ENCODE data around the gene C10orf88. TPM values are rescaled to one million over a fixed set of nuclear protein-coding genes. Genes with fewer than 3 reads are reported as not detected.
A peak's percentile ranks its signal among the peaks of the same experiment; 100 is the strongest.

C10orf88 gene
- total RNA-seq, result 7.4 TPM
- long read RNA-seq, transcript C10orf88-204 (6 exons, 2,482 nt), result major isoform, 17 of 19 reads
- long read RNA-seq, partial matches to known transcripts, result 2 of 19 reads
- long read RNA-seq, other reads (novel, unspliced or antisense), result 0 of 19 reads

- ATAC-seq (ENCODE audit: poor library complexity) (peak; percentile 100), DNase-seq (peak; percentile 98)
- intact Hi-C loops (cut with DNase I), result no loop called here
These were observed at the start of gene C10orf88 for GRCh38 chr10:122953902-122954730. C10orf88 (minus strand) TSS chr10:122954227; CDS start chr10:122954178, 49 bp downstream.

DNA sequence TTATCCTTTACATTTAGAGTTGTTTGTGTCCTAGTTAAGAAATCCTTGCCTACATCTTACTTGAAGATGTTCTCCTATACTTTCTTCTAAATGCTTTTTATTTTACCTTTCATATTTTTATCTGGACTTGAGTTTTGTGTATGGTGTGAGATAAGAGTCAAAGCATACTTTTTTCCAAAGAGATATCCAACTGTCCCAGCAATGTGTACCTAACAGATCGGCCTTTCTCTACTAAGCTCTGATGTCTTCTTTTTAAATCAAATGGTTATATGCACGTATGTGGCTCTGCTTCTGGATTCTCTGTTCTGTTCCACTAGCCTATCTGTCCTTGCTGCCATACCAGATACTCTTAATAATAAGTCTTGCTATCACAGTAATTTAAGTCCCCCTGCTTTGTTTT is 47.3 kb upstream of the C10orf88 start:
- DNase-seq, result no peak
- no peak for ATAC-seq (ENCODE audit: poor library complexity)
- intact Hi-C loops (cut with DNase I), result no loop called here

- intact Hi-C loops (cut with DNase I), result no loop called here
- DNase-seq (no peak), ATAC-seq (ENCODE audit: poor library complexity) (no peak)
These were observed 46.1 kb upstream of the C10orf88 start for GRCh38 chr10:123000155-123000554.

GRCh38 chr10:122999347-122999746 is 45.3 kb upstream of the C10orf88 start:
- DNase-seq (no peak), ATAC-seq (ENCODE audit: poor library complexity) (no peak)
- intact Hi-C loops (cut with DNase I), result no loop called here

DNA sequence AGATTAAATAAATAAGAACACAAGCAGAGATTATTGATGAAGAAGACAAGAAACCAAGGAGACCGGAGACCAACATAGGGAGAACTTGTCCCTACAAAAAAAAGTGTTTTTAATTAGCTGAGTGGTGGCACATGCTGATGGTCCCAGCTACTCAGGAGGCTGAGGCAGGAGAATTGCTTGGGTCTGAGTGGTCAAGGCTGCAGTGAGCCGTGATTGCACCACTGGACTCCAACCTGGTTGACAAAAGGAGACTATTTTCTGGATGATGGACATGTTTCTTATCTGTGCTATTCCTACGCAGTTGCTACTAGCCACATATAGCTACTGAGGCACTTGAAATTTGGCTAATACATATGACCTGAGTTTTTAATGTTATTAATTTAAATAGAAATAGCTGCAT is 44.9 kb upstream of the C10orf88 start:
- intact Hi-C loops (cut with DNase I), result no loop called here
- DNase-seq (no peak), ATAC-seq (ENCODE audit: poor library complexity) (no peak)

- intact Hi-C loops (cut with DNase I), result no loop called here
- DNase-seq, result no peak
- ATAC-seq (ENCODE audit: poor library complexity), result no peak
These were observed 44.4 kb upstream of the C10orf88 start for GRCh38 chr10:122998360-122998917.

DNA sequence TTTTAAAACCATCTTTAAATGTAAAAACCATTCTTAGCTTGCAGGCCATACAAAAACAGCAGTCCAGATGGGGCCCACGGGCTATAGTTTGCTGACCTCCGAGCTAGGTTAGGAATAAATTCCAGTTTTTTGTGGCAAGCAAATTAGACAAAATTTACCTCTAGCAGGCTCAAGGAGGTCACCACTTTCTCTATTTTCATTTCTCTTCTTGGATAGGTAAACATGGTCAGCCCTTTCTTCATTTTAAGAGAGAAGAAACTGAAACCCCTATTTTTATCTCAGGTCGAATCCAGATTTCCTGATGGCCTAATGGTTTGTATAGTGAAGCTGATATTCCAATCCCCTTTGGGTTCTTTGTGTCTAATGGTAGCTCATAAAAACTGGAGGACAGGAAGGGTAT is 43.8 kb upstream of the C10orf88 start:
- no peak for ATAC-seq (ENCODE audit: poor library complexity)
- intact Hi-C loops (cut with DNase I), result no loop called here
- DNase-seq, result no peak

- DNase-seq (no peak), ATAC-seq (ENCODE audit: poor library complexity) (no peak)
- intact Hi-C loops (cut with DNase I), result no loop called here
These were observed 41.9 kb upstream of the C10orf88 start for GRCh38 chr10:122995936-122996335.

DNA sequence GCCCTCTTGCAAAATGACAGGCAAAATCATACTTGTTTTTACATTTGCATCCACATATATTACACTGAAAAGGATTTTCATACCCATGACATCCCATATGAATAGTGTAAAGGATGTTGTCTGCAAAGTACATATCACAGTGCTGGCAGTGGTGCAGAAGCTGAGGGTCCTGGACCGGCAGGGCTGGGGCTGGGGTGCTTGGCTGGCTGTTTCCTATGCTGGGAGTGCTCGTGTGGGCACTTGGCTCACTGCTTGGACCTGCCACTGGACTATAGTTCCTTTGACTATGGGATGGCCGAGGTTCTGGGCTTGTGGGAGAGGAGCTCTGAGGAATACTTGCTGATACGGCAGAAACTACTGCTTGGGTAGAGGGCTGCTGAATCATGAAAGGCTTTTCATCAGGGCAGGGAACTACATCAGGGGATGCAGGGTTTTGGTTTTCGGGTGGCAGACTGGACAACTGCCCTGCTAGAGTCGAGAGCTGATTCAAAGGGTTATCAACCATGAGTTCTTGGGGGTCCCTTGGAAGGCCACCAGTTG is 39.8 kb upstream of the C10orf88 start:
- DNase-seq (no peak), ATAC-seq (ENCODE audit: poor library complexity) (no peak)
- intact Hi-C loops (cut with DNase I), result no loop called here

GRCh38 chr10:122992031-122992585 is 38.1 kb upstream of the C10orf88 start:
- no peak for DNase-seq
- ATAC-seq (ENCODE audit: poor library complexity), result no peak

GRCh38 chr10:122990278-122990677 is 36.3 kb upstream of the C10orf88 start:
- no peak for DNase-seq
- intact Hi-C loops (cut with DNase I), result no loop called here
- ATAC-seq (ENCODE audit: poor library complexity), result no peak

More at GRCh38 chr10:122992031-122992585, 38.1 kb upstream of the C10orf88 start:
- intact Hi-C loops (cut with DNase I), result no loop called here

DNA sequence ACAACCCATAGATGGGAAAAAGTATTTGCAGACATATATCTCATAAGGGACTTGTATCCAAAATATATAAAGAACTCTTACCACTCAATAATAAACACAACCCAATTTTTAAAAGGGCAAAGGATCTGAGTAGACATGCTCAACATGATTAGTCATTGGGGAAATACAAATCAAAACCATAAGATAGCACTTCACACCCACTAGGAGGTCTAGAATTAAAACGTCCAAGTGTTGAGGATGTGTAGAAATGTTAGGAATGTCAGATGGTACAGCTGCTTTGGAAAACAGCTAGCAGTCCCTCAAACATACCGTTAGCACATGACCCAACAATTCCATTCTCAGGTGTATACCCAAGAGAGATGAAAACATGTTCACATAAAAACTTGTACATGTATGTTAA is 34.5 kb upstream of the C10orf88 start:
- intact Hi-C loops (cut with DNase I), result no loop called here
- no peak for DNase-seq
- ATAC-seq (ENCODE audit: poor library complexity), result no peak

- DNase-seq, result no peak
- ATAC-seq (ENCODE audit: poor library complexity), result no peak
- intact Hi-C loops (cut with DNase I), result no loop called here
These were observed 32.3 kb upstream of the C10orf88 start for GRCh38 chr10:122986335-122986734.

- no peak for ATAC-seq (ENCODE audit: poor library complexity)
- DNase-seq, result no peak
- intact Hi-C loops (cut with DNase I), result no loop called here
These were observed 30.7 kb upstream of the C10orf88 start for GRCh38 chr10:122984708-122985107.

- intact Hi-C loops (cut with DNase I), result no loop called here
- DNase-seq, result no peak
These were observed 29.9 kb upstream of the C10orf88 start for GRCh38 chr10:122983898-122984297.

GRCh38 chr10:122981066-122981464 is 27.0 kb upstream of the C10orf88 start:
- intact Hi-C loops (cut with DNase I), result no loop called here
- no peak for ATAC-seq (ENCODE audit: poor library complexity)
- DNase-seq, result no peak

More at GRCh38 chr10:122983898-122984297, 29.9 kb upstream of the C10orf88 start:
- ATAC-seq (ENCODE audit: poor library complexity), result no peak

DNA sequence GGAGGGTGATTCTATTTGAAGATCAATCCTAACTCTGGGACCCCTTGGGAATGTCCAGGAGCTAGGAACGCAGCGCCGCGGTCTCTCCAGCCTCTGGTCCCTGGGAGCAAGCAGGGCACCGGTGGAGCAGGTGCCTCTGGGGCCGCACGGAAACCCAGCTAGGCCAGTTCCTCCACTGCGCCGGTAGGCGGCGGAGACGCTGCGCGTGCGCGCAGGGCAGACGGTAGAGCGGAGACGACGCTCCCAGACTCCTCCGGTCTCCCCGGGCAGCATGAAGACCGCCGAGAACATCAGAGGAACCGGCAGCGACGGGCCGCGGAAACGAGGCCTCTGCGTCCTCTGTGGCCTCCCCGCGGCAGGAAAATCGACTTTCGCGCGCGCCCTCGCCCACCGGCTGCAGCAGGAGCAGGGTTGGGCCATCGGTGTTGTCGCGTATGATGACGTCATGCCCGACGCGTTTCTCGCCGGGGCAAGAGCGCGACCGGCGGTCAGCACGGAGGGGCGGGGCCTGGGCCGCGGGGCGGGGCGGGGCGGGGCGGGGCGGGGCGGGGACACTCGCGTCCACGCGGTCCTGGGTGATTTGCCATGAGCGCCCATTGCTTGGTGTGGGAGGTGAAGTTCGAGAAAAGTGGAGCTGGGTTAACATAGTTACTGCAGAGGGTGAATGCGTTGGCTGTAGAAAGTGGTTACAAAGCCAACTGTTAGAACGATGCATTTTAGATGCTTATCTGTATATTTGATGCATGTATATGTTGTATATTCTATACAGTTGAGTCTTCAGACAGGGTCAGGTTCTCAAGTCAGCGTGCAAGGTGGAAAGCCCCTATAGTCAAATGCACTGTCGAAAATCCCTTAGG is 26.4 kb upstream of the C10orf88 start, which contains the start of gene PSTK:
Gene PSTK (plus strand): TSS at position 193 of the 857 bp plus-strand sequence. CDS start 79 bp downstream, at position 272.
- ATAC-seq (ENCODE audit: poor library complexity), result peak; percentile 100
- DNase-seq, result peak; percentile 96
- intact Hi-C loops (cut with DNase I), result no loop called here

- DNase-seq, result no peak
- ATAC-seq (ENCODE audit: poor library complexity), result no peak
- intact Hi-C loops (cut with DNase I), result no loop called here
These were observed 20.6 kb upstream of the C10orf88 start for GRCh38 chr10:122974543-122975064.
